ENCODE results near the gene ZRSR2. TPM values are rescaled to one million over a fixed set of nuclear protein-coding genes. Genes with fewer than 3 reads are reported as not detected.

The ZRSR2 gene
- polyA plus RNA-seq, 2 of the 4 experiments (the other 2 are of a cell fraction), result 10.5 to 12.0 TPM

DNA sequence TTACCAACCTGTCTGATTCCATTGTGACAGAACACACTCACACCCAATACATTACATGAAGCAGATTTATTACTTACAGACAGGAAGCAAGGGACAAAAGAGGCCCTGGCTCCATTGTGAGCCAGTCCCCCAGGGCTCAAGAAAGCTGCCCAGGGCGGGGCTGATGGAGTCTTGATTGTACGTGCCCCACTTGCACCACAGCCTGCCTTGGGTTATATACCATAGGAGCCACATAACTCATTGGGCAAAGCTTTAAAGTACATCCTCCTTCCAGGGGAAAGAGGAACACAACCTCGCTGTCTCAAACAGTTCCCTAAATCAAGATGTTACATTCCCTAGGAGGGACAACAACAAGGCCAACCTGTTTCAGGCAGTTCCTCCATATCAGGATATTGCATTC lies 3.4 kb upstream of the ZRSR2 start:
- H3K27ac ChIP-seq, result no peak overlapping the region
- POLR2A ChIA-PET, result no interaction called here
- 86% methylated on average over 2 of the region's 3 CpGs for WGBS (ENCODE audit: missing lambda C conversion rate)
- H3K9me3 ChIP-seq, result no peaks in the 10 kb centered on the region
- ATAC-seq (no peak), FAIRE-seq (peak; percentile 23), DNase-seq (ENCODE audit: low read depth in 1 of 2, low spot score in 1 of 2) (no peak)
- peaks cover 10% of the 10 kb centered on the region; the same call in 1 of the 3 replicates for H3K4me1 ChIP-seq
- no peak overlapping the region for H3K4me2 ChIP-seq
- H3K4me3 ChIP-seq, result no peak overlapping the region
- TF ChIP-seq, protein P1, sequence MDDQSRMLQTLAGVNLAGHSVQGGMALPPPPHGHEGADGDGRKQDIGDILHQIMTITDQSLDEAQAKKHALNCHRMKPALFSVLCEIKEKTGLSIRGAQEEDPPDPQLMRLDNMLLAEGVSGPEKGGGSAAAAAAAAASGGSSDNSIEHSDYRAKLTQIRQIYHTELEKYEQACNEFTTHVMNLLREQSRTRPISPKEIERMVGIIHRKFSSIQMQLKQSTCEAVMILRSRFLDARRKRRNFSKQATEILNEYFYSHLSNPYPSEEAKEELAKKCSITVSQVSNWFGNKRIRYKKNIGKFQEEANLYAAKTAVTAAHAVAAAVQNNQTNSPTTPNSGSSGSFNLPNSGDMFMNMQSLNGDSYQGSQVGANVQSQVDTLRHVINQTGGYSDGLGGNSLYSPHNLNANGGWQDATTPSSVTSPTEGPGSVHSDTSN (IDR thresholded peaks at IDR 0.05), result no peak
- CTCF ChIA-PET, result no interaction called here

DNA sequence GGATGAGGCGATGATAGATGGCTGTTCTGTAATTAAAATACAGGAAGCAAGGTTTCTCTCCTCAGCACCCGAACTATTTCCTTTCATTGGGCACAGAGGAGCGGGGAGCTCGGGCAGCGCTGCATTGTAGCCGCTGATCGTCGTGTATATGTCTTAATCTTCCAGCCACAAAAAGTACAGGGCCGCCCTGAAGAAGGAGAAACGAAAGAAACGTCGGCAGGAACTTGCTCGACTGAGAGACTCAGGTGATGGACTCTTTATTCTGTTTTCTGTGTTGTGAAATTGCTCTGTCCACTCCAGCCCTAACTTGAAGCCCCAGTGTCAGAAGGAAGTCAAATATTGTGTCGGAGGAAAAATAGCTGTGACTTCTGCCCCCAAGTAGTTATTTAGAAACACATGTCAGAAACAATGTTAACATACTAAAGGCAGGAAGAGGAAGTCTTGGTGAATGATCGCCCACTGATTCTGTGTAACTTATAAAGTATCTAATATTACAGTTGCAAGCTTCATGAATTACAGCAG lies 546 bp downstream of the ZRSR2 start:
- CTCF ChIA-PET, result interaction anchor here (0.7 to 1.6 kb wide), 2 partner anchors 103 to 1573 kb away, joined by 3 read pairs; no protein-coding TSS in a partner anchor

More for the DNA sequence above, 546 bp downstream of the ZRSR2 start:
- no peak for FAIRE-seq
- Histone ChIP-seq H3K4me1 (peaks cover 10% of the 10 kb centered on the region; the same call in 1 of the 3 replicates), H3K27ac (peak overlapping the region; percentile 91 to 96), H3K4me2 (peak overlapping the region; percentile 98), H3K4me3 (peak overlapping the region; percentile 90), H3K9me3 (no peaks in the 10 kb centered on the region)
- POLR2A ChIA-PET, result no interaction called here
- 8% methylated on average over 15 of the region's 15 CpGs for WGBS (ENCODE audit: missing lambda C conversion rate)
- no peak for TF ChIP-seq JUNB (IDR thresholded peaks at IDR 0.05)
- TF ChIP-seq PHF8 (IDR thresholded peaks at IDR 0.05; ENCODE audit: borderline replicate concordance, low read depth), result no peak
- no peak for TF ChIP-seq JUN (IDR thresholded peaks at IDR 0.05)
- TF ChIP-seq CBX2 (IDR thresholded peaks at IDR 0.05; ENCODE audit: borderline replicate concordance, low read depth), result no peak
- no peak for TF ChIP-seq CEBPB (IDR thresholded peaks at IDR 0.05)
- no peak for TF ChIP-seq KDM5A (IDR thresholded peaks at IDR 0.05)
- TF ChIP-seq BHLHE40 (IDR thresholded peaks at IDR 0.05; ENCODE audit: low read depth, low read length), result no peak
- TF ChIP-seq, protein P2, sequence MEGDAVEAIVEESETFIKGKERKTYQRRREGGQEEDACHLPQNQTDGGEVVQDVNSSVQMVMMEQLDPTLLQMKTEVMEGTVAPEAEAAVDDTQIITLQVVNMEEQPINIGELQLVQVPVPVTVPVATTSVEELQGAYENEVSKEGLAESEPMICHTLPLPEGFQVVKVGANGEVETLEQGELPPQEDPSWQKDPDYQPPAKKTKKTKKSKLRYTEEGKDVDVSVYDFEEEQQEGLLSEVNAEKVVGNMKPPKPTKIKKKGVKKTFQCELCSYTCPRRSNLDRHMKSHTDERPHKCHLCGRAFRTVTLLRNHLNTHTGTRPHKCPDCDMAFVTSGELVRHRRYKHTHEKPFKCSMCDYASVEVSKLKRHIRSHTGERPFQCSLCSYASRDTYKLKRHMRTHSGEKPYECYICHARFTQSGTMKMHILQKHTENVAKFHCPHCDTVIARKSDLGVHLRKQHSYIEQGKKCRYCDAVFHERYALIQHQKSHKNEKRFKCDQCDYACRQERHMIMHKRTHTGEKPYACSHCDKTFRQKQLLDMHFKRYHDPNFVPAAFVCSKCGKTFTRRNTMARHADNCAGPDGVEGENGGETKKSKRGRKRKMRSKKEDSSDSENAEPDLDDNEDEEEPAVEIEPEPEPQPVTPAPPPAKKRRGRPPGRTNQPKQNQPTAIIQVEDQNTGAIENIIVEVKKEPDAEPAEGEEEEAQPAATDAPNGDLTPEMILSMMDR (IDR thresholded peaks at IDR 0.05), result no peak
- no peak for TF ChIP-seq MAFK (IDR thresholded peaks at IDR 0.05; ENCODE audit: partially characterized antibody)
- TF ChIP-seq NR3C1 (IDR thresholded peaks at IDR 0.05), result no peak
- TF ChIP-seq ESRRA (IDR thresholded peaks at IDR 0.05; ENCODE audit: borderline replicate concordance, low read length), result no peak
- TF ChIP-seq RARB (CRISPR knock-in tag; IDR thresholded peaks at IDR 0.05), result no peak
- no peak for TF ChIP-seq NFE2L2 (conservative IDR thresholded peaks at IDR 0.05; ENCODE audit: low read length)
- TF ChIP-seq, protein P3, sequence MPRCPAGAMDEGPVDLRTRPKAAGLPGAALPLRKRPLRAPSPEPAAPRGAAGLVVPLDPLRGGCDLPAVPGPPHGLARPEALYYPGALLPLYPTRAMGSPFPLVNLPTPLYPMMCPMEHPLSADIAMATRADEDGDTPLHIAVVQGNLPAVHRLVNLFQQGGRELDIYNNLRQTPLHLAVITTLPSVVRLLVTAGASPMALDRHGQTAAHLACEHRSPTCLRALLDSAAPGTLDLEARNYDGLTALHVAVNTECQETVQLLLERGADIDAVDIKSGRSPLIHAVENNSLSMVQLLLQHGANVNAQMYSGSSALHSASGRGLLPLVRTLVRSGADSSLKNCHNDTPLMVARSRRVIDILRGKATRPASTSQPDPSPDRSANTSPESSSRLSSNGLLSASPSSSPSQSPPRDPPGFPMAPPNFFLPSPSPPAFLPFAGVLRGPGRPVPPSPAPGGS (IDR thresholded peaks at IDR 0.05), result no peak
- TF ChIP-seq FOSL2 (IDR thresholded peaks at IDR 0.05), result no peak
- no peak for TF ChIP-seq FOSL2 (CRISPR knock-in tag; IDR thresholded peaks at IDR 0.05)
- TF ChIP-seq, protein P4, sequence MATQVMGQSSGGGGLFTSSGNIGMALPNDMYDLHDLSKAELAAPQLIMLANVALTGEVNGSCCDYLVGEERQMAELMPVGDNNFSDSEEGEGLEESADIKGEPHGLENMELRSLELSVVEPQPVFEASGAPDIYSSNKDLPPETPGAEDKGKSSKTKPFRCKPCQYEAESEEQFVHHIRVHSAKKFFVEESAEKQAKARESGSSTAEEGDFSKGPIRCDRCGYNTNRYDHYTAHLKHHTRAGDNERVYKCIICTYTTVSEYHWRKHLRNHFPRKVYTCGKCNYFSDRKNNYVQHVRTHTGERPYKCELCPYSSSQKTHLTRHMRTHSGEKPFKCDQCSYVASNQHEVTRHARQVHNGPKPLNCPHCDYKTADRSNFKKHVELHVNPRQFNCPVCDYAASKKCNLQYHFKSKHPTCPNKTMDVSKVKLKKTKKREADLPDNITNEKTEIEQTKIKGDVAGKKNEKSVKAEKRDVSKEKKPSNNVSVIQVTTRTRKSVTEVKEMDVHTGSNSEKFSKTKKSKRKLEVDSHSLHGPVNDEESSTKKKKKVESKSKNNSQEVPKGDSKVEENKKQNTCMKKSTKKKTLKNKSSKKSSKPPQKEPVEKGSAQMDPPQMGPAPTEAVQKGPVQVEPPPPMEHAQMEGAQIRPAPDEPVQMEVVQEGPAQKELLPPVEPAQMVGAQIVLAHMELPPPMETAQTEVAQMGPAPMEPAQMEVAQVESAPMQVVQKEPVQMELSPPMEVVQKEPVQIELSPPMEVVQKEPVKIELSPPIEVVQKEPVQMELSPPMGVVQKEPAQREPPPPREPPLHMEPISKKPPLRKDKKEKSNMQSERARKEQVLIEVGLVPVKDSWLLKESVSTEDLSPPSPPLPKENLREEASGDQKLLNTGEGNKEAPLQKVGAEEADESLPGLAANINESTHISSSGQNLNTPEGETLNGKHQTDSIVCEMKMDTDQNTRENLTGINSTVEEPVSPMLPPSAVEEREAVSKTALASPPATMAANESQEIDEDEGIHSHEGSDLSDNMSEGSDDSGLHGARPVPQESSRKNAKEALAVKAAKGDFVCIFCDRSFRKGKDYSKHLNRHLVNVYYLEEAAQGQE (IDR thresholded peaks at IDR 0.05), result no peak
- TF ChIP-seq HOXB13 (CRISPR knock-in tag; IDR thresholded peaks at IDR 0.05; ENCODE audit: low read depth), result no peak
- TF ChIP-seq RCOR1 (IDR thresholded peaks at IDR 0.05; ENCODE audit: low read depth, low read length), result no peak
- TF ChIP-seq RAD21 (conservative IDR thresholded peaks at IDR 0.05 in 1 of 2, IDR thresholded peaks at IDR 0.05 in 1 of 2), result no peak
- no peak for TF ChIP-seq NPAS2 (CRISPR knock-in tag; IDR thresholded peaks at IDR 0.05; ENCODE audit: borderline replicate concordance)
- ATAC-seq, result peak in 1 of 2 experiments; percentile 3; a peak in 4 of 6 replicates
- DNase-seq (ENCODE audit: low read depth in 1 of 2, low spot score in 1 of 2), result peak in 1 of 2 experiments; percentile 1
